AG04450 (cell line): ENCODE data around the gene CRACR2B. TPM values are rescaled to one million over a fixed set of nuclear protein-coding genes. Genes with fewer than 3 reads are reported as not detected.

Source experiments
- CTCF ChIA-PET: fragments of 300-600, 350-600 bp; formaldehyde crosslinking; extraction: SDS; loops from one replicate; lab custom pipeline; 2022; ENCODE audit warnings: antibody characterized with exemption, inconsistent platforms; lab: Charles Lee
- POLR2A ChIA-PET: fragments of 350-600 bp; formaldehyde crosslinking; extraction: SDS; loops from one replicate; lab custom pipeline; 2021; ENCODE audit warnings: antibody characterized with exemption, inconsistent platforms; lab: Yijun Ruan, JAX
- DNase-seq: peaks from one replicate; pipeline ENCODE4 v3.0.0-alpha.2; 2011; ENCODE audit warnings: low read depth, low spot score
- H3K27ac ChIP-seq: one replicate; pipeline ENCODE4 v1.5.1; 2012; ENCODE audit warnings: low read depth, low read length, control low read depth
- H3K27me3 ChIP-seq: one replicate; pipeline ENCODE4 v1.6.0; 2012; ENCODE audit warnings: low read length; ENCODE audit not compliant: control insufficient read depth, insufficient read depth
- H3K4me3 ChIP-seq: 2 replicates; pipeline ENCODE4 v1.5.1; 2011; ENCODE audit warnings: mild to moderate bottlenecking, low read depth, low read length, control low read depth
- H3K9me3 ChIP-seq: 2 replicates; pipeline ENCODE4 v1.5.1; 2012; ENCODE audit warnings: low read length; ENCODE audit not compliant: control insufficient read depth, insufficient read depth
- polyA plus RNA-seq: library from polyadenylated mRNA; depleted of rRNA; stranded (reverse); fragments of >200 nt; gene quantifications from 2 replicates; pipeline ENCODE4 v1.2.3, GENCODE V29; 2011
- TF ChIP-seq, protein P1 (sequence below): IDR thresholded peaks from 2 replicates; pipeline ENCODE4 v1.5.1; 2011; ENCODE audit warnings: low read depth, low read length, control low read depth, inconsistent platforms

CRACR2B gene
- polyA plus RNA-seq, 1 experiment, result 0.26 TPM

DNA sequence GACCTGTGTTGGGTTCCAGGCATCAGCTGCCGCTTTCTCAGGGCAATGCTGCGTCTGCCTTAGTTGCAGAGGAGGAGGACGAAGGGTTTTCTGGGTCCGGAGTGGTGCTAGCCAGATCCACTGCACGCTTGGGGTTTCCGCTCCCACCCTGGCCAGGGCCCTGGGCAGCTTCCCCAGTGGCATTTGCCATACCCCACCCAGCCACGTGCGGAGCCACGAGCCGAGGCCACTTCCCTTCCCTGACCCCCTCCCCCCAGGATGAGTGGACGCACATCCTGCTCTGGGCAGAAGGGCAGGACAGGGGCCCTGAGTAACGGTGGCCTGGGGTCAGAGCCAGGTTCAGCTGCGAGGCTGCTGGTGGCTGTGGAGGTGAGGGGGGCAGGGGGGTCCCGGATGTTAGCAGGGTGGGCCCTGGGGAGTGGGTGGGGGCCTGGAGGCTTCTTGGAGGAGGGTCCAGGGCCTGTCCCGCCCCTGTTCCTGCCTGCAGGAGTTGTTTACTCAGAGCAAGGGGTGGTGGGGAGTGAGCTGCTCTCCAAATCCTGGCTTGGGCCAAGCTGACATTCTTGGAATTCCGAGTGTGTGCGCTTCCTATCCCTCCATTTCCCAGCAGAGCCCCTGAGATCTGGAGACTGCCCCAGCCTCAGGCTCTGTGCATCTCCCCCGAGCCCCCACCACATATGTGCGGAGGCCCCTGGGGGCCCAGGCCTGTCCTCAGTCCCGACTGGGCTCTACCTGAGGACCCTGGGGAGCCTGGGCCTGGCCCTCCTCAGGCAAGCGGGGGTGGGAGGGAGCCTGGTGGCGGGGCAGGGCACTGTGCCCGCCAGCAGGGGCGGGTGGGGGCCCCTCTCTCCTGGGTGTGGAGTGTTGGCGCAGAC lies 16.3 kb downstream of the CRACR2B start:
- peak; percentile 79 for DNase-seq
- CTCF ChIA-PET, result no interaction called here
- TF ChIP-seq, protein P1, sequence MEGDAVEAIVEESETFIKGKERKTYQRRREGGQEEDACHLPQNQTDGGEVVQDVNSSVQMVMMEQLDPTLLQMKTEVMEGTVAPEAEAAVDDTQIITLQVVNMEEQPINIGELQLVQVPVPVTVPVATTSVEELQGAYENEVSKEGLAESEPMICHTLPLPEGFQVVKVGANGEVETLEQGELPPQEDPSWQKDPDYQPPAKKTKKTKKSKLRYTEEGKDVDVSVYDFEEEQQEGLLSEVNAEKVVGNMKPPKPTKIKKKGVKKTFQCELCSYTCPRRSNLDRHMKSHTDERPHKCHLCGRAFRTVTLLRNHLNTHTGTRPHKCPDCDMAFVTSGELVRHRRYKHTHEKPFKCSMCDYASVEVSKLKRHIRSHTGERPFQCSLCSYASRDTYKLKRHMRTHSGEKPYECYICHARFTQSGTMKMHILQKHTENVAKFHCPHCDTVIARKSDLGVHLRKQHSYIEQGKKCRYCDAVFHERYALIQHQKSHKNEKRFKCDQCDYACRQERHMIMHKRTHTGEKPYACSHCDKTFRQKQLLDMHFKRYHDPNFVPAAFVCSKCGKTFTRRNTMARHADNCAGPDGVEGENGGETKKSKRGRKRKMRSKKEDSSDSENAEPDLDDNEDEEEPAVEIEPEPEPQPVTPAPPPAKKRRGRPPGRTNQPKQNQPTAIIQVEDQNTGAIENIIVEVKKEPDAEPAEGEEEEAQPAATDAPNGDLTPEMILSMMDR, result no peak
- Histone ChIP-seq H3K27ac (peak overlapping the region; percentile 97), H3K9me3 (no peaks in the 10 kb centered on the region; the same call in 1 of the 2 replicates), H3K27me3 (no peaks in the 10 kb centered on the region), H3K4me3 (peak overlapping the region; percentile 71)
- POLR2A ChIA-PET, result interaction anchor here (1.3 to 3.1 kb wide), 6 partner anchors 11 to 35 kb away, joined by 3 to 66 read pairs (median 14); partner anchors contain the start of genes CD151, PNPLA2 and RPLP2

DNA sequence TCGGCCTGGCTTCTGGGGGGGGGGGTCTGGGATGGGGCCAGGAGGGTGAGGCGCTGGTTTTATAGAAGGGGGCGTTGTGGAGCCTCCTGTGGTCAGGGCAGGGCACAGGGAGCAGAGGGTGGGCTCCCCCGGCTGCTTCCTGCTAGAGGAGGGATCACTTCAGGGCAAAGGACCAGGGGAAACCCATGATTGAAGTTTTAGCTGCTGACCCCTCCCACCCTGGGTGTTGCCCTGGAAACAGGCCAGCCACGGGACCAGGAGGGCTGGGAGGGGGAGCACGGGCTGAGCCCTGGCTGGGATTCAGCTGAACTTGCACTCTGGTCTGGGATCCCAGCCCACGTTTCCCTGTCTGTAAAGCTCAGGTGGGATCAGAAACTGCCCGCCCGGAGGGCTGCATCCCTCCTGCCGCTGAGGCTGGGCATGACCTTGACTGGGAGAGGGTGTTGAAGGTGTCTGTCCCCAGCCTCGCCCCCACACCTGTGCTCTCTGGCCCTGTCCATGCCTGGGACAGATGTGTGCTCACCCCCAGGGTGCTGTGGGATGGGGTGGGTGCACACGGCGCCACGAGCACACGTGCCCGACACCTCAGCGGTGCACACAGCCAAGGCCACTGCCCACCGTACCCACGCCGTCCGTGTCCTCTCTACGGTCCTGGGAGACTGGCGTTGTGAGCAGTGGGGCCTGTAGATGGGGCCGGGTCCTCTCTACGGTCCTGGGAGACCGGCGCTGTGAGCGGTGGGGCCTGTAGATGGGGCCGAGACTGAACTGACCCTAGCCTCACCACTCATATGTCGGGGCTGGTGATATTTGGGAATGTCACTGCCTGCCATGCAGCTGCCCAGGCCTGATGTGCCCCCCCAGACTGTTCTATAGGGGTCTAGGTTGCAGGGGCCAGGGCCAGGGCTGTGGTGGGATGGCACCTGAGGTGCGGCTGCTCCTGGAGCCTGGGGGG lies 17.2 kb downstream of the CRACR2B start:
- TF ChIP-seq, protein P1, result no peak
- CTCF ChIA-PET, result no interaction called here

DNA sequence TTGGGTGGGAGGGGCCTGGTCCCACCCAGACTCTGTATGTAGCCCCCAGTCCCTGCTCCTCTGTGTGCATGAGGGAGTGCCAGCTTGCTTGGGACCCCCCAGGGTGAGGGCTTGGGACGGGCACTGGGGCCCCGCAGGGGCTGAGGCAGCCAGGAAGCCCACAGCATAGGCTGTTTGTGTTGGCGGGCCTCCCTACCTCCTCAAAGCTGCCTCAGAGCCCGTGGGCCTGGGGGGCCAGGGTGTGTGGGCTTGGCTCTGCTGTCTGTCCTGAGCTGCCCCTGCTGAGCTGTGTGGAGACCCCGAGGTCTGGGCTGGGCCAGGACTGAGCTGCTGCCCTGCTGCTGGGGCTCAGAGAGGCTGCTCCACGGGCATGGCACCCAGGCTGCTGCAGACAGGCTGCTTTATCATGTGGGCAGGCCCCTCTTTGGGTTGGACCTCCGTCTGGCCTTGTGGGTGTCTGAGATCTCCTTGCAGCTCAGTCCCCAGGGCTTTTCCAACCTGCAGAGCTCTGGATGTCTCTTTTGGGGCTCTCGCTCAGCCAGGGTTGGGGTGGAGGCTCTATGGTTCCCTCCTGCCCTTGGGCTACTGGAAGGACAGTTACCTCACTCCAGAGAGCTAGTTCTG lies 18.3 kb downstream of the CRACR2B start:
- TF ChIP-seq, protein P1, result no peak
- Histone ChIP-seq H3K27ac (peak overlapping the region; percentile 97), H3K27me3 (no peaks in the 10 kb centered on the region), H3K4me3 (peak overlapping the region; percentile 27; the same call in 1 of the 2 replicates), H3K9me3 (no peaks in the 10 kb centered on the region; the same call in 1 of the 2 replicates)
- POLR2A ChIA-PET, result interaction anchor here (0.8 to 1.6 kb wide), 4 partner anchors 14 to 27 kb away, joined by 4 to 6 read pairs (median 4); partner anchors contain the start of gene PNPLA2
- CTCF ChIA-PET, result no interaction called here
- no peak for DNase-seq

More for the DNA sequence above, 17.2 kb downstream of the CRACR2B start:
- Histone ChIP-seq H3K27me3 (no peaks in the 10 kb centered on the region), H3K9me3 (no peaks in the 10 kb centered on the region; the same call in 1 of the 2 replicates), H3K4me3 (peak overlapping the region; percentile 71), H3K27ac (peak overlapping the region; percentile 97)
- POLR2A ChIA-PET, result interaction anchor here (1.2 to 3.1 kb wide), 6 partner anchors 12 to 36 kb away, joined by 3 to 66 read pairs (median 14); partner anchors contain the start of genes CD151, PNPLA2 and RPLP2
- DNase-seq, result peak; percentile 71

DNA sequence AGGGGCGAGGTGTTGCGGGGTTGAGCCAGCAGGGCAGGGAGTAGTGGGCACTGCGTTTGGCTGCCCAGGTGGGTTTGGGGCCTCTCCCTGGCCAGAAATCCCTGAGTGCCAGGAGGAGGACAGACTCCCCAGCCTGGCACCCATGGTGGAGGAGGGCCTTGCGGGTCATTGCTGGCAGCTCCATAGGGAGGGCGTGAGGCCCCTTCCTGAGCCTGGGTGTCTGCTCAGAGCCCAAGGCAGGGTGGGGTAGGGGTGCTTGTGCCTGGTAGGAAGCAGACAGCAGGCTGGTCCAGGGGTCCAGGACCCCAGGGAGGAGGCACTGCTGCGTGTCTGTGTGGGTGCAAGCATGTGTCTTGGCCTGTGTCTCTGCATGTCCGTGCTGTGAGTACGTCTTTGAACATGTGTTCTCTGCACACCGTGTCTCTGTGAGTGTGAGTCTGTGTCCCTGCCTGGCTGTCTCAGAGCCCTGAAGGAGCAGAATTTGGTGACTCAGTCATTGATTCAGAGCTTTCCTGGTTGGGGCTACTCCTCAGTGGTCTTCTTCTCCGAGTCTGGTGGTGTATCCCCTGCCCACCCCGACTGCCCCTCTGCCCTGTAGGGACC lies 18.9 kb downstream of the CRACR2B start:
- Histone ChIP-seq H3K4me3 (no peak overlapping the region), H3K27ac (peak overlapping the region; percentile 97), H3K9me3 (no peaks in the 10 kb centered on the region; the same call in 1 of the 2 replicates), H3K27me3 (no peaks in the 10 kb centered on the region)
- DNase-seq, result no peak
- POLR2A ChIA-PET, result interaction anchor here (0.8 to 1.6 kb wide), 4 partner anchors 13 to 27 kb away, joined by 4 to 6 read pairs (median 4); partner anchors contain the start of gene PNPLA2
- CTCF ChIA-PET, result interaction anchor here (1.2 kb wide), 1 partner anchor 15 kb away, joined by 8 read pairs; no protein-coding TSS in a partner anchor
- TF ChIP-seq, protein P1, result no peak
